CD4-positive, alpha-beta T cell (primary cell): ENCODE measurements around the gene ADISSP. TPM values are rescaled to one million over a fixed set of nuclear protein-coding genes. Genes with fewer than 3 reads are reported as not detected.
A peak's percentile ranks its signal among the peaks of the same experiment; 100 is the strongest.

ENCODE experiments used
- ATAC-seq: fragments of 200-7000 bp; cut with Tn5 transposase; one replicate; pipeline ENCODE4 v1.10.0; 2022; ENCODE audit warnings: mild to moderate bottlenecking; ENCODE audit not compliant: poor library complexity
- CTCF ChIA-PET: fragments of 350-600 bp; sonication (Branson Sonifier 250); formaldehyde crosslinking; loops from one replicate; lab custom pipeline; 2021; ENCODE audit warnings: antibody characterized with exemption, inconsistent platforms; lab: Charles Lee
- POLR2A ChIA-PET: fragments of 350-600 bp; sonication (Branson Sonifier 250); formaldehyde crosslinking; loops from one replicate; lab custom pipeline; 2021; ENCODE audit warnings: antibody characterized with exemption, inconsistent platforms; lab: Charles Lee
- DNase-seq, 14 experiments: peaks; one replicate each; pipeline ENCODE4 v3.0.0-alpha.2; 2013 to 2020; ENCODE audit warnings: mixed read lengths in 2 of 14
- H3K27ac ChIP-seq, 2 donors: one replicate each; pipeline versions ENCODE4 v1.5.1 to v1.7.0; 2013; ENCODE audit warnings: low read length in 2 of 2, low read depth in 1 of 2, mild to moderate bottlenecking in 1 of 2
- H3K27me3 ChIP-seq, 2 experiments: 1 replicate in 1 of 2; 2 replicates in 1 of 2; pipeline versions ENCODE4 v1.6.1 to v1.7.0; 2013; ENCODE audit warnings: low read length in 2 of 2, control low read depth in 1 of 2, mild to moderate bottlenecking in 1 of 2, moderate library complexity in 1 of 2; ENCODE audit not compliant: insufficient read depth in 2 of 2, control insufficient read depth in 1 of 2
- H3K36me3 ChIP-seq: one replicate; pipeline ENCODE4 v1.6.1; 2013; ENCODE audit warnings: low read length, control low read depth; ENCODE audit not compliant: insufficient read depth
- H3K4me1 ChIP-seq: one replicate; pipeline ENCODE4 v1.6.1; 2013; ENCODE audit warnings: low read length, control low read depth; ENCODE audit not compliant: insufficient read depth
- H3K4me3 ChIP-seq: one replicate; pipeline ENCODE4 v1.5.1; 2013; ENCODE audit warnings: mild to moderate bottlenecking, low read length, moderate library complexity
- H3K9me3 ChIP-seq, 2 experiments: 1 replicate in 1 of 2; 2 replicates in 1 of 2; pipeline versions ENCODE4 v1.6.1 to v1.7.0; 2013; ENCODE audit warnings: low read length in 2 of 2, mild to moderate bottlenecking in 2 of 2, control low read depth in 1 of 2, moderate library complexity in 1 of 2; ENCODE audit not compliant: control insufficient read depth in 1 of 2, insufficient read depth in 1 of 2
- H3K27ac Mint-ChIP-seq: one replicate; pipeline ENCODE4 v1.8.0; 2020; ENCODE audit warnings: mixed read lengths
- H3K27me3 Mint-ChIP-seq: one replicate; pipeline ENCODE4 v1.8.0; 2021; ENCODE audit warnings: mixed read lengths
- H3K36me3 Mint-ChIP-seq: one replicate; pipeline ENCODE4 v1.8.0; 2021; ENCODE audit warnings: low read depth, mixed read lengths
- H3K4me1 Mint-ChIP-seq: one replicate; pipeline ENCODE4 v1.8.0; 2021; ENCODE audit warnings: low read depth, mixed read lengths
- H3K4me3 Mint-ChIP-seq: one replicate; pipeline ENCODE4 v1.8.0; 2020; ENCODE audit warnings: mild to moderate bottlenecking, mixed read lengths
- H3K9me3 Mint-ChIP-seq: one replicate; pipeline ENCODE4 v1.8.0; 2020; ENCODE audit warnings: mixed read lengths
- CTCF ChIP-seq: fragments of 200-600 bp; IDR thresholded peaks from one replicate; pipeline ENCODE4 v1.8.0; 2022; ENCODE audit warnings: antibody characterized with exemption, mild to moderate bottlenecking
- intact Hi-C, 2 experiments: fragments of 100-400 bp; cut with DNase I in 1 of 2; cut with micrococcal nuclease in 1 of 2; formaldehyde crosslinking; loops; one replicate each; pipeline versions ENCODE4 v1.15.1 to v1.9.0; 2023 to 2025; cut with DNase I, micrococcal nuclease
- total RNA-seq, 174 experiments: library from RNA in 2 of 174; stranded (reverse) in 2 of 174; gene quantifications; one replicate each; pipeline ENCODE4 v1.2.3 and lab custom pipeline; 2021 to 2026

The ADISSP gene
- total RNA-seq, 2 experiments from 2014 or later: 11.2 to 11.6 TPM

- CTCF ChIA-PET: interaction anchor here (0.6 kb wide), 1 partner anchor 117 kb away, joined by 3 read pairs; no protein-coding TSS in a partner anchor
Observed at GRCh38 chr20:3719046-3719445, 48.5 kb downstream of the ADISSP start.

GRCh38 chr20:3716195-3716834 lies 51.2 kb downstream of the ADISSP start:
- Histone ChIP-seq H3K9me3 (no peaks in the 10 kb centered on the region), H3K4me3 (no peak overlapping the region), H3K27me3 (peaks cover 2 to 5% of the 10 kb centered on the region in 2 experiments), H3K4me1 (no peaks in the 10 kb centered on the region), H3K27ac (no peak overlapping the region), H3K36me3 (no peaks in the 10 kb centered on the region)
- Mint-ChIP-seq H3K4me1 (no peaks in the 10 kb centered on the region), H3K27me3 (peaks cover 42% of the 10 kb centered on the region), H3K36me3 (no peaks in the 10 kb centered on the region), H3K27ac (no peak overlapping the region), H3K4me3 (no peak overlapping the region), H3K9me3 (no peaks in the 10 kb centered on the region)
- POLR2A ChIA-PET: no interaction called here
- peak; percentile 36 for TF ChIP-seq CTCF
- CTCF ChIA-PET: interaction anchor here (1.6 kb wide), 1 partner anchor 52 kb away, joined by 6 read pairs; the partner anchor contains the start of gene ADISSP
- DNase-seq (peak in 3 of 14 experiments; percentile 19 to 49 (median 35)), ATAC-seq (no peak)
- intact Hi-C loops: no loop called here

More at GRCh38 chr20:3719046-3719445, 48.5 kb downstream of the ADISSP start:
- intact Hi-C loops: no loop called here
- POLR2A ChIA-PET: no interaction called here
- peaks cover 45% of the 10 kb centered on the region for H3K27me3 Mint-ChIP-seq
- H3K36me3 ChIP-seq: no peaks in the 10 kb centered on the region
- no peak overlapping the region for H3K27ac ChIP-seq
- no peak for ATAC-seq
- no peaks in the 10 kb centered on the region for H3K36me3 Mint-ChIP-seq
- H3K4me1 Mint-ChIP-seq: no peaks in the 10 kb centered on the region
- H3K9me3 ChIP-seq: no peaks in the 10 kb centered on the region
- peaks cover 2 to 5% of the 10 kb centered on the region in 2 experiments for H3K27me3 ChIP-seq
- no peak overlapping the region for H3K4me3 Mint-ChIP-seq
- no peak for TF ChIP-seq CTCF
- no peak overlapping the region for H3K27ac Mint-ChIP-seq
- DNase-seq: no peak
- H3K9me3 Mint-ChIP-seq: no peaks in the 10 kb centered on the region
- no peaks in the 10 kb centered on the region for H3K4me1 ChIP-seq
- H3K4me3 ChIP-seq: no peak overlapping the region

DNA sequence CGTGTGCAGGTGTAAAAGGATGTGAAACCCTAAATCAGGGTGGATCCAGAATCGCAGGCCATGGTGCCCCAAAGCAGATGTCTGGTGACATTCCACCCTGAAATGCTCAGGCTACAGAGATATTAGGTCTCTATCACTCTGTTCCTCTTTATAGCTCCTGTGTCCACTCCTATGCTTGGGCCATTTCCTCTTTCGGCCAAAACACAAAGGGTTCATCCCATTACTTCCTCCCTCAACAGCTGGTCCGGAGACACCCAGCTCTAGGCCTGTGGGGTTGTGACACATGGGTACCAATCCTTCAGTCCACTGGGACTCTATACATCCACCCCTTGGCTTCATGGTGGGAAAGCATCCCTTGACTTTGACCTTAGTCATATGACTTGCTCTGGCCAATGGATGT lies 53.5 kb downstream of the ADISSP start:
- Histone ChIP-seq H3K4me3 (no peak overlapping the region), H3K27ac (no peak overlapping the region), H3K36me3 (no peaks in the 10 kb centered on the region), H3K9me3 (no peaks in the 10 kb centered on the region), H3K4me1 (peaks cover 5% of the 10 kb centered on the region), H3K27me3 (peaks cover 0 to 2% of the 10 kb centered on the region in 2 experiments)
- no peaks in the 10 kb centered on the region for H3K4me1 Mint-ChIP-seq
- H3K36me3 Mint-ChIP-seq: no peaks in the 10 kb centered on the region
- intact Hi-C loops: loop anchor here in 1 of 2 experiments (5.0 kb wide), 1 partner anchor 152 kb away; no protein-coding TSS in a partner anchor
- no peak for TF ChIP-seq CTCF
- no peak overlapping the region for H3K4me3 Mint-ChIP-seq
- peaks cover 25% of the 10 kb centered on the region for H3K27me3 Mint-ChIP-seq
- CTCF ChIA-PET: interaction anchor here (1.0 kb wide), 1 partner anchor 151 kb away, joined by 3 read pairs; no protein-coding TSS in a partner anchor
- POLR2A ChIA-PET: no interaction called here
- H3K9me3 Mint-ChIP-seq: no peaks in the 10 kb centered on the region
- ATAC-seq (no peak), DNase-seq (peak in 1 of 14 experiments; percentile 26)
- no peak overlapping the region for H3K27ac Mint-ChIP-seq
